NOMO-1 treated with dmso at 0.1 percent for 144 hours (cell line): ENCODE results near the gene RIN3.

Experiments
- DNase-seq: peaks from one replicate; lab custom pipeline; 2025; ENCODE audit not compliant: unreplicated experiment; lab: John Stamatoyannopoulos, UW

Gene RIN3

GRCh38 chr14:92506231-92506630 is 7.3 kb upstream of the RIN3 start:
- DNase-seq: no peak

- DNase-seq: peak; percentile 82
Measured at GRCh38 chr14:92507174-92507768, 6.3 kb upstream of the RIN3 start.

GRCh38 chr14:92510972-92511371 is 2.6 kb upstream of the RIN3 start:
- DNase-seq: no peak

- DNase-seq: no peak
Measured at GRCh38 chr14:92511453-92512238, 1.9 kb upstream of the RIN3 start.

- no peak for DNase-seq
Measured at GRCh38 chr14:92512807-92513203, 776 bp upstream of the RIN3 start.

- no peak for DNase-seq
Measured at GRCh38 chr14:92513966-92514843, 624 bp downstream of the RIN3 start.

GRCh38 chr14:92514844-92515514 is 1.4 kb downstream of the RIN3 start:
- DNase-seq: no peak

- DNase-seq: peak; percentile 48
Measured at GRCh38 chr14:92515546-92516343, 2.2 kb downstream of the RIN3 start.

GRCh38 chr14:92516344-92516965 is 2.9 kb downstream of the RIN3 start:
- DNase-seq: no peak

GRCh38 chr14:92516966-92517506 is 3.5 kb downstream of the RIN3 start:
- DNase-seq: no peak

- no peak for DNase-seq
Measured at GRCh38 chr14:92517761-92518160, 4.2 kb downstream of the RIN3 start.

GRCh38 chr14:92519246-92520101 is 5.9 kb downstream of the RIN3 start:
- DNase-seq: no peak

GRCh38 chr14:92520102-92521057 is 6.8 kb downstream of the RIN3 start:
- peak; percentile 27 for DNase-seq

GRCh38 chr14:92521058-92521415 is 7.5 kb downstream of the RIN3 start:
- no peak for DNase-seq

GRCh38 chr14:92523752-92524151 is 10.2 kb downstream of the RIN3 start:
- DNase-seq: no peak

GRCh38 chr14:92524602-92525185 is 11.1 kb downstream of the RIN3 start:
- no peak for DNase-seq

- DNase-seq: no peak
Measured at GRCh38 chr14:92525322-92526095, 11.9 kb downstream of the RIN3 start.
